ENCODE data around the gene ITPR3.

GRCh38 chr6:33613795-33614168 lies 7.3 kb upstream of the ITPR3 start:
- TF ChIP-seq ELF4 (IDR thresholded peaks at IDR 0.05) (no peak), CTBP1 (IDR thresholded peaks at IDR 0.05; ENCODE audit: borderline replicate concordance) (no peak)

All from HEK293T (cell line).